HepG2 (cell line): Measurements from ENCODE around the gene ACP1. TPM values are rescaled to one million over a fixed set of nuclear protein-coding genes. Genes with fewer than 3 reads are reported as not detected.
A peak's percentile ranks its signal among the peaks of the same experiment; 100 is the strongest.

ENCODE experiments used
- ARNTL ChIP-seq: sonication (generic); formaldehyde crosslinking; IDR thresholded peaks from 2 replicates; pipeline ENCODE4 v1.4.0; 2020; ENCODE audit warnings: mild to moderate bottlenecking, missing genetic modification reagents
- BCLAF1 ChIP-seq: fragments of 450-650 bp; IDR thresholded peaks from 2 replicates; pipeline ENCODE4 v1.6.1; 2017; ENCODE audit warnings: mild to moderate bottlenecking
- DNMT1 ChIP-seq: sonication (generic); formaldehyde crosslinking; IDR thresholded peaks from 2 replicates; pipeline ENCODE4 v1.5.1; 2020; ENCODE audit warnings: mild to moderate bottlenecking, missing genetic modification reagents
- DRAP1 ChIP-seq: IDR thresholded peaks from 2 replicates; pipeline ENCODE4 v1.6.1; 2016; ENCODE audit warnings: missing genetic modification reagents, missing compliant biosample characterization
- E2F2 ChIP-seq: sonication (generic); formaldehyde crosslinking; IDR thresholded peaks from 2 replicates; pipeline ENCODE4 v1.4.0; 2020; ENCODE audit warnings: missing genetic modification reagents, borderline replicate concordance
- HNRNPLL ChIP-seq: fragments of 200-400 bp; formaldehyde crosslinking; IDR thresholded peaks from 2 replicates; pipeline ENCODE4 v1.6.1; 2017; ENCODE audit warnings: mild to moderate bottlenecking, low read depth, low read length; ENCODE audit not compliant: poor library complexity, severe bottlenecking
- HOXA5 ChIP-seq: sonication (generic); formaldehyde crosslinking; IDR thresholded peaks from 2 replicates; pipeline ENCODE4 v1.4.0; 2020; ENCODE audit warnings: missing genetic modification reagents
- NFIC ChIP-seq: IDR thresholded peaks from 2 replicates; pipeline ENCODE4 v1.6.1; 2012; ENCODE audit warnings: mild to moderate bottlenecking, low read length, inconsistent platforms
- NFYC ChIP-seq: IDR thresholded peaks from 2 replicates; pipeline ENCODE4 v1.6.1; 2016; ENCODE audit warnings: missing genetic modification reagents, missing compliant biosample characterization
- PAX8 ChIP-seq: sonication (generic); formaldehyde crosslinking; IDR thresholded peaks from 2 replicates; pipeline ENCODE4 v1.8.0; 2022; ENCODE audit warnings: mild to moderate bottlenecking, missing genetic modification reagents, borderline replicate concordance
- PREB ChIP-seq: sonication (generic); formaldehyde crosslinking; IDR thresholded peaks from 2 replicates; pipeline ENCODE4 v1.4.0; 2020; ENCODE audit warnings: missing genetic modification reagents
- PTBP1 ChIP-seq: fragments of 200-400 bp; formaldehyde crosslinking; IDR thresholded peaks from 2 replicates; pipeline ENCODE4 v1.6.1; 2018; ENCODE audit warnings: low read length, low read depth; ENCODE audit not compliant: poor library complexity, severe bottlenecking
- RARA ChIP-seq: IDR thresholded peaks from 2 replicates; pipeline ENCODE4 v1.6.1; 2016; ENCODE audit warnings: missing genetic modification reagents, missing compliant biosample characterization
- RFX1 ChIP-seq: fragments of 450-650 bp; IDR thresholded peaks from 2 replicates; pipeline ENCODE4 v1.6.1; 2017
- SMAD9 ChIP-seq: sonication (generic); formaldehyde crosslinking; IDR thresholded peaks from 2 replicates; pipeline ENCODE4 v1.5.1; 2020; ENCODE audit warnings: mild to moderate bottlenecking, missing genetic modification reagents
- SP5 ChIP-seq: IDR thresholded peaks from 2 replicates; pipeline ENCODE4 v1.6.1; 2016; ENCODE audit warnings: low read depth, borderline replicate concordance
- TRAFD1 ChIP-seq: sonication (generic); formaldehyde crosslinking; IDR thresholded peaks from 2 replicates; pipeline ENCODE4 v1.5.1; 2020; ENCODE audit warnings: missing genetic modification reagents, mild to moderate bottlenecking, borderline replicate concordance
- YEATS4 ChIP-seq: sonication (generic); formaldehyde crosslinking; IDR thresholded peaks from 2 replicates; pipeline ENCODE4 v1.4.0; 2020; ENCODE audit warnings: missing genetic modification reagents, borderline replicate concordance
- ZNF230 ChIP-seq: sonication (generic); formaldehyde crosslinking; IDR thresholded peaks from 2 replicates; pipeline ENCODE4 v1.4.0; 2020; ENCODE audit warnings: mild to moderate bottlenecking, missing genetic modification reagents
- ZNF329 ChIP-seq: sonication (generic); formaldehyde crosslinking; IDR thresholded peaks from 2 replicates; pipeline ENCODE4 v1.9.0; 2021; ENCODE audit warnings: low read depth, mild to moderate bottlenecking, missing genetic modification reagents
- ZNF569 ChIP-seq: sonication (generic); formaldehyde crosslinking; IDR thresholded peaks from 2 replicates; pipeline ENCODE4 v1.5.0; 2020; ENCODE audit warnings: mild to moderate bottlenecking, missing genetic modification reagents, moderate library complexity, borderline replicate concordance
- ZNF777 ChIP-seq: sonication (generic); formaldehyde crosslinking; IDR thresholded peaks from 2 replicates; pipeline ENCODE4 v1.4.0; 2020; ENCODE audit warnings: missing genetic modification reagents
- polyA plus RNA-seq, 8 experiments: library from polyadenylated mRNA; depleted of rRNA in 3 of 8; stranded (reverse) in 7 of 8; unstranded in 1 of 8; fragments of >200 nt; fragmentation: Illumina TruSeq in 4 of 8; extraction: Trizol in 4 of 8; gene quantifications; 2 replicates each; pipeline versions ENCODE4 v1.2.1 to v1.2.3, GENCODE V29; 2011 to 2016; ENCODE audit warnings: low read depth in 4 of 8, missing spikeins in 1 of 8, mixed read lengths in 1 of 8; ENCODE audit not compliant: insufficient read depth in 1 of 8
- total RNA-seq, 5 experiments: library from RNA; depleted of rRNA; stranded (reverse); fragments of >200 nt; fragmentation: Illumina TruSeq; extraction: Trizol; gene quantifications; 2 replicates each; pipeline ENCODE4 v1.2.3, GENCODE V29; 2016; ENCODE audit warnings: low read depth in 1 of 5

Gene ACP1
- total and polyA plus RNA-seq, 2 of the 13 experiments (the other 11 are each of a cell fraction or from before 2014, with no cell fraction given): 246 to 348 TPM

GRCh38 chr2:260507-261161, 4.1 kb upstream of the ACP1 start (continued):
- TF ChIP-seq BCLAF1 (no peak), NFYC (CRISPR knock-in tag) (peak; percentile 58), DNMT1 (CRISPR knock-in tag) (no peak), ZNF329 (CRISPR knock-in tag) (0 out of 2 replicates have a peak, but pooled peaks have one; percentile 78), ZNF230 (CRISPR knock-in tag) (0 out of 2 replicates have a peak, but pooled peaks have one; percentile 37), NFIC (peak; percentile 99), RFX1 (no peak), YEATS4 (CRISPR knock-in tag) (peak; percentile 88; the same call in 1 of the 2 replicates), PREB (CRISPR knock-in tag) (no peak), ARNTL (CRISPR knock-in tag) (peak; percentile 96), PAX8 (CRISPR knock-in tag) (no peak), ZNF569 (CRISPR knock-in tag) (no peak; the same call in 1 of the 2 replicates), RARA (CRISPR knock-in tag) (peak; percentile 100), PTBP1 (no peak), SP5 (peak; percentile 86; the same call in 1 of the 2 replicates), TRAFD1 (CRISPR knock-in tag) (no peak; the same call in 1 of the 2 replicates), ZNF777 (CRISPR knock-in tag) (no peak), HNRNPLL (no peak), E2F2 (CRISPR knock-in tag) (no peak), SMAD9 (CRISPR knock-in tag) (no peak), DRAP1 (CRISPR knock-in tag) (peak; percentile 93), HOXA5 (CRISPR knock-in tag) (peak; percentile 59; the same call in 1 of the 2 replicates)
